H9 (cell line): ENCODE data around the gene LRP1. TPM values are rescaled to one million over a fixed set of nuclear protein-coding genes. Genes with fewer than 3 reads are reported as not detected.

ENCODE experiments used
- DNase-seq: peaks from one replicate; pipeline ENCODE4 v3.0.0-alpha.2; 2017
- H2AFZ ChIP-seq: one replicate; pipeline ENCODE4 v1.6.1; 2013; ENCODE audit warnings: mild to moderate bottlenecking, low read length, control low read depth, moderate library complexity
- H2AK5ac ChIP-seq: 2 replicates; pipeline ENCODE4 v1.6.1; 2013; ENCODE audit warnings: low read length, control low read depth, mixed read lengths; ENCODE audit not compliant: insufficient read length
- H2BK120ac ChIP-seq: one replicate; pipeline ENCODE4 v1.6.1; 2013; ENCODE audit warnings: low read depth, mild to moderate bottlenecking, low read length, control low read depth, inconsistent platforms; ENCODE audit not compliant: poor library complexity, severe bottlenecking
- H2BK12ac ChIP-seq: 2 replicates; pipeline ENCODE4 v1.6.1; 2013; ENCODE audit warnings: low read length, control low read depth, mixed read lengths, low read depth; ENCODE audit not compliant: insufficient read length
- H2BK15ac ChIP-seq: 2 replicates; pipeline ENCODE4 v1.6.1; 2013; ENCODE audit warnings: low read depth, low read length, control low read depth
- H2BK20ac ChIP-seq: one replicate; pipeline ENCODE4 v1.6.1; 2013; ENCODE audit warnings: low read depth, mild to moderate bottlenecking, low read length, control low read depth, inconsistent platforms; ENCODE audit not compliant: poor library complexity, severe bottlenecking
- H2BK5ac ChIP-seq: 2 replicates; pipeline ENCODE4 v1.6.1; 2013; ENCODE audit warnings: low read length, control low read depth, mixed read lengths; ENCODE audit not compliant: insufficient read length
- H3K14ac ChIP-seq: 2 replicates; pipeline ENCODE4 v1.6.1; 2013; ENCODE audit warnings: low read length, control low read depth; ENCODE audit not compliant: insufficient read depth
- H3K18ac ChIP-seq: 2 replicates; pipeline ENCODE4 v1.6.1; 2013; ENCODE audit warnings: low read depth, mild to moderate bottlenecking, mixed read lengths, low read length, control low read depth; ENCODE audit not compliant: insufficient read length
- H3K23ac ChIP-seq: 2 replicates; pipeline ENCODE4 v1.6.1; 2013; ENCODE audit warnings: low read length, control low read depth, mixed read lengths, low read depth; ENCODE audit not compliant: insufficient read length
- H3K23me2 ChIP-seq: 2 replicates; pipeline ENCODE4 v1.6.1; 2013; ENCODE audit warnings: low read depth, mild to moderate bottlenecking, mixed read lengths, low read length, control low read depth; ENCODE audit not compliant: insufficient read length, poor library complexity, severe bottlenecking
- H3K27ac ChIP-seq: 2 replicates; pipeline ENCODE4 v1.5.1; 2013; ENCODE audit warnings: low read length, control low read depth, mixed read lengths, low read depth; ENCODE audit not compliant: insufficient read length
- H3K27me3 ChIP-seq: 2 replicates; pipeline ENCODE4 v1.6.1; 2013; ENCODE audit warnings: low read length, control low read depth, inconsistent platforms; ENCODE audit not compliant: insufficient read depth
- H3K4ac ChIP-seq: 2 replicates; pipeline ENCODE4 v1.6.1; 2013; ENCODE audit warnings: low read depth, mild to moderate bottlenecking, control low read depth, inconsistent platforms, low read length, moderate library complexity
- H3K4me1 ChIP-seq: 2 replicates; pipeline ENCODE4 v1.6.1; 2013; ENCODE audit warnings: low read length, control low read depth, inconsistent platforms; ENCODE audit not compliant: insufficient read depth
- H3K4me2 ChIP-seq: 2 replicates; pipeline ENCODE4 v1.6.1; 2013; ENCODE audit warnings: low read length, control low read depth, mixed read lengths; ENCODE audit not compliant: insufficient read length, insufficient read depth
- H3K56ac ChIP-seq: 2 replicates; pipeline ENCODE4 v1.6.1; 2013; ENCODE audit warnings: low read depth, mild to moderate bottlenecking, mixed read lengths, low read length, control low read depth; ENCODE audit not compliant: insufficient read length
- H3K79me1 ChIP-seq: 2 replicates; pipeline ENCODE4 v1.6.1; 2013; ENCODE audit warnings: low read depth, mild to moderate bottlenecking, moderate library complexity, low read length, control low read depth, inconsistent platforms; ENCODE audit not compliant: insufficient read depth, poor library complexity, severe bottlenecking
- H3K79me2 ChIP-seq: 2 replicates; pipeline ENCODE4 v1.6.1; 2013; ENCODE audit warnings: low read length, control low read depth, inconsistent platforms; ENCODE audit not compliant: insufficient read depth
- H3K9ac ChIP-seq: 2 replicates; pipeline ENCODE4 v1.6.1; 2013; ENCODE audit warnings: low read length, control low read depth, mixed read lengths; ENCODE audit not compliant: insufficient read length; ENCODE audit errors: extremely low read depth
- H3K9me3 ChIP-seq: one replicate; pipeline ENCODE4 v1.6.1; 2013; ENCODE audit warnings: low read depth, low read length, inconsistent platforms; ENCODE audit not compliant: control insufficient read depth
- H3T11ph ChIP-seq: one replicate; pipeline ENCODE4 v1.6.1; 2013; ENCODE audit warnings: mild to moderate bottlenecking, low read length, control low read depth, inconsistent platforms
- H4K20me1 ChIP-seq: one replicate; pipeline ENCODE4 v1.6.1; 2013; ENCODE audit not compliant: control insufficient read depth, insufficient read length, insufficient read depth
- H4K5ac ChIP-seq: 2 replicates; pipeline ENCODE4 v1.6.1; 2013; ENCODE audit warnings: low read depth, mild to moderate bottlenecking, mixed read lengths, low read length, control low read depth; ENCODE audit not compliant: insufficient read length
- H4K8ac ChIP-seq: replicated peaks from 2 replicates; pipeline ENCODE4 v1.6.1; 2013; ENCODE audit warnings: low read length, control low read depth, mixed read lengths, low read depth; ENCODE audit not compliant: insufficient read length
- H4K91ac ChIP-seq: 2 replicates; pipeline ENCODE4 v1.6.1; 2013; ENCODE audit warnings: low read depth, mild to moderate bottlenecking, moderate library complexity, mixed read lengths, low read length, control low read depth; ENCODE audit not compliant: insufficient read length
- H3K27ac Mint-ChIP-seq, 3 experiments: 2 replicates in 2 of 3; 3 replicates in 1 of 3; pipeline ENCODE4 v1.8.0; 2020 to 2021; ENCODE audit warnings: mixed read lengths in 3 of 3, mild to moderate bottlenecking in 1 of 3, moderate library complexity in 1 of 3
- H3K27me3 Mint-ChIP-seq: 2 replicates; pipeline ENCODE4 v1.8.0; 2021; ENCODE audit warnings: low read depth, mild to moderate bottlenecking, moderate library complexity, mixed read lengths
- H3K36me3 Mint-ChIP-seq, 3 experiments: 2 replicates in 2 of 3; 3 replicates in 1 of 3; pipeline ENCODE4 v1.8.0; 2020 to 2021; ENCODE audit warnings: low read depth in 3 of 3, mixed read lengths in 3 of 3; ENCODE audit not compliant: insufficient read depth in 1 of 3
- H3K4me1 Mint-ChIP-seq, 2 experiments: 2 replicates each; pipeline ENCODE4 v1.8.0; 2020; ENCODE audit warnings: mixed read lengths in 2 of 2
- H3K4me3 Mint-ChIP-seq, 2 experiments: 2 replicates in 1 of 2; 3 replicates in 1 of 2; pipeline ENCODE4 v1.8.0; 2020 to 2021; ENCODE audit warnings: mild to moderate bottlenecking in 2 of 2, mixed read lengths in 2 of 2, moderate library complexity in 1 of 2
- H3K9me3 Mint-ChIP-seq, 2 experiments: 2 replicates in 1 of 2; 3 replicates in 1 of 2; pipeline ENCODE4 v1.8.0; 2020; ENCODE audit warnings: mild to moderate bottlenecking in 2 of 2, mixed read lengths in 2 of 2, moderate library complexity in 1 of 2
- CTCF ChIP-seq: fragments of 200-600 bp; sonication (generic); conservative IDR thresholded peaks from 3 replicates; pipeline ENCODE4 v1.8.0; 2021; ENCODE audit warnings: antibody characterized with exemption, mild to moderate bottlenecking
- WGBS: extraction: QIAGEN DNeasy Blood & Tissue Kit; methylation state at CpG from one replicate; pipeline ENCODE4 v1.1.7; 2013; ENCODE audit warnings: missing lambda C conversion rate, low lambda C conversion rate, mixed read lengths; ENCODE audit not compliant: insufficient read length; ENCODE audit errors: extremely low coverage; 5-methylcytosine and 5-hydroxymethylcytosine counted together
- total RNA-seq: library from RNA; stranded (reverse); gene quantifications from 2 replicates; pipeline ENCODE4 v1.2.1, GENCODE V29; 2021

The LRP1 gene
- total RNA-seq, 1 experiment from 2014 or later, result 115 TPM

GRCh38 chr12:57225680-57226210, 97.5 kb downstream of the LRP1 start:
- no peak overlapping the region for H3K27ac Mint-ChIP-seq
- Histone ChIP-seq H3K56ac (no peak overlapping the region), H4K5ac (no peak overlapping the region), H3K9me3 (no peaks in the 10 kb centered on the region), H2BK5ac (no peak overlapping the region), H4K20me1 (no peaks in the 10 kb centered on the region), H3K23ac (no peak overlapping the region), H4K91ac (no peak overlapping the region), H2AK5ac (no peak overlapping the region), H3K14ac (no peak overlapping the region; the same call in 1 of the 2 replicates), H2BK20ac (no peak overlapping the region), H3K27ac (no peak overlapping the region), H4K8ac (no peak overlapping the region), H2BK15ac (no peak overlapping the region), H3K27me3 (peaks cover 43% of the 10 kb centered on the region), H2AFZ (no peak overlapping the region), H3T11ph (no peak overlapping the region), H3K9ac (no peak overlapping the region), H3K18ac (no peak overlapping the region), H3K4me2 (peak overlapping the region; percentile 77), H3K79me2 (peaks cover 5% of the 10 kb centered on the region; the same call in 1 of the 2 replicates), H3K23me2 (peaks cover 30% of the 10 kb centered on the region), H3K4me1 (no peaks in the 10 kb centered on the region; the same call in 1 of the 2 replicates), H3K79me1 (no peaks in the 10 kb centered on the region), H2BK12ac (no peak overlapping the region), H3K4ac (no peak overlapping the region), H2BK120ac (no peak overlapping the region)
- peaks cover 59 to 71% of the 10 kb centered on the region in 2 experiments for H3K4me1 Mint-ChIP-seq
- no peak for DNase-seq
- H3K27me3 Mint-ChIP-seq, result peaks cover 74% of the 10 kb centered on the region
- no peaks in the 10 kb centered on the region; a peak in 2 of 5 replicates for H3K9me3 Mint-ChIP-seq
- no peak for TF ChIP-seq CTCF
- WGBS, result no CpG with 5 or more reads among the region's 18 CpGs
- peak overlapping the region; percentile 10 to 87; a peak in 3 of 5 replicates for H3K4me3 Mint-ChIP-seq
- peaks cover 6 to 11% (median 7%) of the 10 kb centered on the region in 3 experiments for H3K36me3 Mint-ChIP-seq
